ENCODE measurements around the gene NAV2. TPM values are rescaled to one million over a fixed set of nuclear protein-coding genes. Genes with fewer than 3 reads are reported as not detected.
A peak's percentile ranks its signal among the peaks of the same experiment; 100 is the strongest.

NAV2 gene
- total and polyA plus RNA-seq, 2 donors from 2014 or later = 5.9 to 37.7 TPM

GRCh38 chr11:20160425-20161229, 448.0 kb downstream of the NAV2 start, which contains the start of gene DBX1:
TSS of gene DBX1 (minus strand) at chr11:20160475. CDS start at chr11:20160324, 151 bp downstream.
- Histone ChIP-seq H3K4me1 (ENCODE audit: control insufficient read depth in 2 of 3, insufficient read depth in 2 of 3, low read depth in 1 of 3, low read length in 3 of 3) (peaks cover 0 to 7% (median 0%) of the 10 kb centered on the region in 3 donors), H3K4me3 (ENCODE audit: low read length in 3 of 3) (no peak within 1 kb of the TSS), H3K9me3 (ENCODE audit: control insufficient read depth in 2 of 3, insufficient read depth in 1 of 3, low read length in 3 of 3) (no peaks in the 10 kb centered on the region), H3K9ac (ENCODE audit: low read length in 3 of 3) (no peak within 1 kb of the TSS), H3K36me3 (ENCODE audit: control insufficient read depth in 2 of 3, insufficient read depth in 3 of 3, low read length in 3 of 3) (no peaks in the 10 kb centered on the region), H3K27me3 (ENCODE audit: control insufficient read depth, insufficient read depth, low read length) (peaks cover 76% of the 10 kb centered on the region), H3K27ac (ENCODE audit: low read depth in 2 of 2, low read length in 2 of 2) (no peak within 1 kb of the TSS)
- FAIRE-seq = no peak
- no peak for TF ChIP-seq CTCF (IDR thresholded peaks at IDR 0.05; ENCODE audit: borderline replicate concordance, extremely low read depth, insufficient read depth)
- intact Hi-C loops (cut with DNase I) = no loop called here
- no peak for DNase-seq

- FAIRE-seq (no peak), DNase-seq (peak in 4 of 5 donors; percentile 39 to 53 (median 48))
- Histone ChIP-seq H3K36me3 (ENCODE audit: control insufficient read depth in 2 of 3, insufficient read depth in 3 of 3, low read length in 3 of 3) (no peaks in the 10 kb centered on the region), H3K27me3 (ENCODE audit: control insufficient read depth, insufficient read depth, low read length) (peaks cover 70% of the 10 kb centered on the region), H3K4me1 (ENCODE audit: control insufficient read depth in 2 of 3, insufficient read depth in 2 of 3, low read depth in 1 of 3, low read length in 3 of 3) (peaks cover 0 to 7% (median 0%) of the 10 kb centered on the region in 3 donors), H3K27ac (ENCODE audit: low read depth in 2 of 2, low read length in 2 of 2) (no peak overlapping the region), H3K4me3 (ENCODE audit: low read length in 3 of 3) (no peak overlapping the region), H3K9me3 (ENCODE audit: control insufficient read depth in 2 of 3, insufficient read depth in 1 of 3, low read length in 3 of 3) (no peaks in the 10 kb centered on the region), H3K9ac (ENCODE audit: low read length in 3 of 3) (no peak overlapping the region)
- no peak for TF ChIP-seq CTCF (IDR thresholded peaks at IDR 0.05; ENCODE audit: borderline replicate concordance, extremely low read depth, insufficient read depth)
- intact Hi-C loops (cut with DNase I) = no loop called here
Measured at GRCh38 chr11:20161230-20161918, 448.7 kb downstream of the NAV2 start.

GRCh38 chr11:20161923-20162744, 449.5 kb downstream of the NAV2 start:
- peaks cover 68% of the 10 kb centered on the region for H3K27me3 ChIP-seq (ENCODE audit: control insufficient read depth, insufficient read depth, low read length)
- intact Hi-C loops (cut with DNase I) = no loop called here
- FAIRE-seq = no peak

More at GRCh38 chr11:20161923-20162744, 449.5 kb downstream of the NAV2 start:
- H3K9ac ChIP-seq (ENCODE audit: low read length in 3 of 3) = no peak overlapping the region
- no peaks in the 10 kb centered on the region for H3K9me3 ChIP-seq (ENCODE audit: control insufficient read depth in 2 of 3, insufficient read depth in 1 of 3, low read length in 3 of 3)
- TF ChIP-seq CTCF (IDR thresholded peaks at IDR 0.05; ENCODE audit: borderline replicate concordance, extremely low read depth, insufficient read depth) = no peak
- peak in 1 of 5 donors; percentile 25 for DNase-seq
- H3K4me1 ChIP-seq (ENCODE audit: control insufficient read depth in 2 of 3, insufficient read depth in 2 of 3, low read depth in 1 of 3, low read length in 3 of 3) = peaks cover 0 to 7% (median 0%) of the 10 kb centered on the region in 3 donors
- H3K4me3 ChIP-seq (ENCODE audit: low read length in 3 of 3) = no peak overlapping the region
- no peak overlapping the region for H3K27ac ChIP-seq (ENCODE audit: low read depth in 2 of 2, low read length in 2 of 2)
- no peaks in the 10 kb centered on the region for H3K36me3 ChIP-seq (ENCODE audit: control insufficient read depth in 2 of 3, insufficient read depth in 3 of 3, low read length in 3 of 3)

All from kidney (tissue), 14 donors.